Measurements from ENCODE around the gene TP73. TPM values are rescaled to one million over a fixed set of nuclear protein-coding genes. Genes with fewer than 3 reads are reported as not detected.

Gene TP73
- total RNA-seq (2014; rRNA removed): 2.4 and 2.6 TPM in 2 replicates
- polyA plus RNA-seq (2012): 1.4 TPM

- no peak for DNase-seq (ENCODE audit: low read depth)
Measured at GRCh38 chr1:3651930-3652547, at the start of gene TP73. Gene TP73 (plus strand): TSS chr1:3652516. CDS start chr1:3682366, 29,850 bp downstream.

- no peak for DNase-seq (ENCODE audit: low read depth)
Measured at GRCh38 chr1:3603156-3603555, 49.2 kb upstream of the TP73 start.

GRCh38 chr1:3603571-3604467 is 48.5 kb upstream of the TP73 start:
- no peak for DNase-seq (ENCODE audit: low read depth)

GRCh38 chr1:3604468-3604974 is 47.8 kb upstream of the TP73 start:
- DNase-seq (ENCODE audit: low read depth): no peak

GRCh38 chr1:3604997-3605823 is 47.1 kb upstream of the TP73 start:
- no peak for DNase-seq (ENCODE audit: low read depth)

GRCh38 chr1:3606779-3607702 is 45.3 kb upstream of the TP73 start:
- no peak for DNase-seq (ENCODE audit: low read depth)

GRCh38 chr1:3607703-3608065 is 44.6 kb upstream of the TP73 start:
- no peak for DNase-seq (ENCODE audit: low read depth)

- no peak for DNase-seq (ENCODE audit: low read depth)
Measured at GRCh38 chr1:3608154-3608553, 44.2 kb upstream of the TP73 start.

GRCh38 chr1:3609016-3609768 is 43.1 kb upstream of the TP73 start:
- no peak for DNase-seq (ENCODE audit: low read depth)

GRCh38 chr1:3609769-3610526 is 42.4 kb upstream of the TP73 start:
- DNase-seq (ENCODE audit: low read depth): no peak

GRCh38 chr1:3610527-3611169 is 41.7 kb upstream of the TP73 start:
- DNase-seq (ENCODE audit: low read depth): no peak

GRCh38 chr1:3611170-3612019 is 40.9 kb upstream of the TP73 start, which contains the start of gene MEGF6:
Gene MEGF6 (minus strand): TSS chr1:3611508. CDS start chr1:3611268, 240 bp downstream.
- no peak for DNase-seq (ENCODE audit: low read depth)

- no peak for DNase-seq (ENCODE audit: low read depth)
Measured at GRCh38 chr1:3612123-3612522, 40.2 kb upstream of the TP73 start.

GRCh38 chr1:3614755-3615742 is 37.3 kb upstream of the TP73 start:
- DNase-seq (ENCODE audit: low read depth): peak; percentile 3

GRCh38 chr1:3616861-3617260 is 35.5 kb upstream of the TP73 start:
- no peak for DNase-seq (ENCODE audit: low read depth)

GRCh38 chr1:3617806-3618345 is 34.4 kb upstream of the TP73 start:
- no peak for DNase-seq (ENCODE audit: low read depth)
